OCI-LY3 (cell line): ENCODE data around the gene RPL38.

Experiments
- H2AFZ ChIP-seq: fragments of 200-600, 300-600 bp; shearing (Covaris generic); 2 replicates; pipeline ENCODE4 v1.6.0; 2014; ENCODE audit warnings: antibody characterized with exemption, low read depth, low read length
- H3K27ac ChIP-seq: fragments of 200-600, 300-600 bp; sonication (generic); 2 replicates; pipeline ENCODE4 v1.5.1; 2014; ENCODE audit warnings: mild to moderate bottlenecking, low read length, moderate library complexity, mixed read lengths
- H3K27me3 ChIP-seq: fragments of 200-600, 300-600 bp; sonication (generic); 2 replicates; pipeline ENCODE4 v1.6.1; 2014; ENCODE audit warnings: low read depth, low read length, mixed read lengths
- H3K36me3 ChIP-seq: fragments of 200-600, 300-600 bp; sonication (generic); replicated peaks from 2 replicates; pipeline ENCODE3; 2014; ENCODE audit warnings: low read depth, low read length, mixed read lengths
- H3K4me1 ChIP-seq: fragments of 300-600, 200-600 bp; sonication (generic); 2 replicates; pipeline ENCODE4 v1.6.1; 2014; ENCODE audit warnings: low read length, mixed read lengths
- H3K4me2 ChIP-seq: fragments of 200-600, 300-600 bp; sonication (generic); 2 replicates; pipeline ENCODE4 v1.6.1; 2014; ENCODE audit warnings: low read length, mixed read lengths
- H3K4me3 ChIP-seq: fragments of 300-600, 200-600 bp; sonication (generic); 2 replicates; pipeline ENCODE4 v1.5.1; 2014; ENCODE audit warnings: antibody characterized with exemption, mild to moderate bottlenecking, low read length, moderate library complexity
- H3K79me2 ChIP-seq: fragments of 300-600, 200-600 bp; shearing (Covaris generic); 2 replicates; pipeline ENCODE4 v1.6.1; 2014; ENCODE audit warnings: mild to moderate bottlenecking, low read length, mixed read lengths
- H3K9ac ChIP-seq: fragments of 300-600, 200-600 bp; shearing (Covaris generic); 2 replicates; pipeline ENCODE4 v1.6.0; 2014; ENCODE audit warnings: mild to moderate bottlenecking, low read length, moderate library complexity
- H3K9me3 ChIP-seq: fragments of 200-600, 300-600 bp; shearing (Covaris generic); 2 replicates; pipeline ENCODE4 v1.6.1; 2014; ENCODE audit warnings: low read length, mixed read lengths; ENCODE audit not compliant: insufficient read depth
- H4K20me1 ChIP-seq: fragments of 200-600, 300-600 bp; sonication (generic); 2 replicates; pipeline ENCODE4 v1.6.1; 2016; ENCODE audit warnings: low read length, mixed read lengths; ENCODE audit not compliant: insufficient read depth
- EZH2phosphoT487 ChIP-seq: fragments of 200-600 bp; shearing (Covaris generic); IDR thresholded peaks from 2 replicates; pipeline ENCODE4 v1.6.1; 2018; ENCODE audit warnings: antibody characterized with exemption, mixed run types, low read depth
- TF ChIP-seq, protein P1 (sequence below): fragments of 200-600, 300-600 bp; sonication (generic); IDR thresholded peaks from 2 replicates; pipeline ENCODE4 v1.5.1; 2014; ENCODE audit warnings: antibody characterized with exemption, low read length, low read depth

The RPL38 gene

GRCh38 chr17:74226252-74226651 lies 22.8 kb downstream of the RPL38 start:
- no peaks in the 10 kb centered on the region for H3K4me1 ChIP-seq
- TF ChIP-seq EZH2phosphoT487: no peak
- TF ChIP-seq, protein P1, sequence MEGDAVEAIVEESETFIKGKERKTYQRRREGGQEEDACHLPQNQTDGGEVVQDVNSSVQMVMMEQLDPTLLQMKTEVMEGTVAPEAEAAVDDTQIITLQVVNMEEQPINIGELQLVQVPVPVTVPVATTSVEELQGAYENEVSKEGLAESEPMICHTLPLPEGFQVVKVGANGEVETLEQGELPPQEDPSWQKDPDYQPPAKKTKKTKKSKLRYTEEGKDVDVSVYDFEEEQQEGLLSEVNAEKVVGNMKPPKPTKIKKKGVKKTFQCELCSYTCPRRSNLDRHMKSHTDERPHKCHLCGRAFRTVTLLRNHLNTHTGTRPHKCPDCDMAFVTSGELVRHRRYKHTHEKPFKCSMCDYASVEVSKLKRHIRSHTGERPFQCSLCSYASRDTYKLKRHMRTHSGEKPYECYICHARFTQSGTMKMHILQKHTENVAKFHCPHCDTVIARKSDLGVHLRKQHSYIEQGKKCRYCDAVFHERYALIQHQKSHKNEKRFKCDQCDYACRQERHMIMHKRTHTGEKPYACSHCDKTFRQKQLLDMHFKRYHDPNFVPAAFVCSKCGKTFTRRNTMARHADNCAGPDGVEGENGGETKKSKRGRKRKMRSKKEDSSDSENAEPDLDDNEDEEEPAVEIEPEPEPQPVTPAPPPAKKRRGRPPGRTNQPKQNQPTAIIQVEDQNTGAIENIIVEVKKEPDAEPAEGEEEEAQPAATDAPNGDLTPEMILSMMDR: no peak
- H3K9ac ChIP-seq: no peak overlapping the region
- H3K79me2 ChIP-seq: no peaks in the 10 kb centered on the region
- H3K9me3 ChIP-seq: no peaks in the 10 kb centered on the region
- H3K27me3 ChIP-seq: no peaks in the 10 kb centered on the region
- no peak overlapping the region for H3K4me3 ChIP-seq
- H3K27ac ChIP-seq: no peak overlapping the region
- H2AFZ ChIP-seq: no peak overlapping the region
- no peaks in the 10 kb centered on the region for H3K36me3 ChIP-seq
- H3K4me2 ChIP-seq: no peak overlapping the region
- H4K20me1 ChIP-seq: no peaks in the 10 kb centered on the region

GRCh38 chr17:74227271-74228080 lies 24.0 kb downstream of the RPL38 start:
- Histone ChIP-seq H3K36me3 (no peaks in the 10 kb centered on the region), H3K4me1 (no peaks in the 10 kb centered on the region), H3K9me3 (no peaks in the 10 kb centered on the region), H3K27ac (no peak overlapping the region), H3K79me2 (no peaks in the 10 kb centered on the region), H2AFZ (no peak overlapping the region), H3K4me2 (no peak overlapping the region), H3K9ac (no peak overlapping the region), H3K27me3 (no peaks in the 10 kb centered on the region), H4K20me1 (no peaks in the 10 kb centered on the region), H3K4me3 (no peak overlapping the region)
- no peak for TF ChIP-seq EZH2phosphoT487
- TF ChIP-seq, protein P1: no peak

- Histone ChIP-seq H3K4me1 (no peaks in the 10 kb centered on the region), H4K20me1 (no peaks in the 10 kb centered on the region), H3K36me3 (no peaks in the 10 kb centered on the region), H3K27ac (no peak overlapping the region), H3K79me2 (no peaks in the 10 kb centered on the region), H2AFZ (no peak overlapping the region), H3K27me3 (no peaks in the 10 kb centered on the region), H3K4me2 (no peak overlapping the region), H3K9ac (no peak overlapping the region), H3K4me3 (no peak overlapping the region), H3K9me3 (no peaks in the 10 kb centered on the region)
- no peak for TF ChIP-seq EZH2phosphoT487
- TF ChIP-seq, protein P1: no peak
These were observed 25.0 kb downstream of the RPL38 start for GRCh38 chr17:74228306-74228978.

GRCh38 chr17:74230896-74231295 lies 27.4 kb downstream of the RPL38 start:
- TF ChIP-seq, protein P1: no peak
- TF ChIP-seq EZH2phosphoT487: no peak
- no peaks in the 10 kb centered on the region for H3K4me1 ChIP-seq
- H3K4me2 ChIP-seq: no peak overlapping the region
- no peaks in the 10 kb centered on the region for H3K36me3 ChIP-seq
- no peak overlapping the region for H3K4me3 ChIP-seq
- no peaks in the 10 kb centered on the region for H3K27me3 ChIP-seq
- no peaks in the 10 kb centered on the region for H3K79me2 ChIP-seq
- H4K20me1 ChIP-seq: no peaks in the 10 kb centered on the region
- H3K9me3 ChIP-seq: no peaks in the 10 kb centered on the region
- no peak overlapping the region for H2AFZ ChIP-seq
- H3K27ac ChIP-seq: no peak overlapping the region
- no peak overlapping the region for H3K9ac ChIP-seq
